GM19463 (cell line): ENCODE data around the gene BUB1B.

ENCODE experiments used
- ATAC-seq: cut with Tn5 transposase; IDR thresholded peaks from one replicate; pipeline ENCODE4 v1.9.1; 2021; ENCODE audit warnings: mild to moderate bottlenecking, moderate library complexity; ENCODE audit not compliant: unreplicated experiment

Gene BUB1B

GRCh38 chr15:40183636-40184463, 23.0 kb downstream of the BUB1B start:
- ATAC-seq = no peak

GRCh38 chr15:40190591-40190990, 29.7 kb downstream of the BUB1B start:
- ATAC-seq = no peak

- ATAC-seq = no peak
Observed at GRCh38 chr15:40192942-40193341, 32.1 kb downstream of the BUB1B start.

- no peak for ATAC-seq
Observed at GRCh38 chr15:40197434-40197833, 36.6 kb downstream of the BUB1B start.

- no peak for ATAC-seq
Observed at GRCh38 chr15:40198355-40199085, 37.7 kb downstream of the BUB1B start.

- ATAC-seq = no peak
Observed at GRCh38 chr15:40204100-40204499, 43.2 kb downstream of the BUB1B start.

GRCh38 chr15:40217166-40217824, 56.4 kb downstream of the BUB1B start:
- no peak for ATAC-seq

GRCh38 chr15:40219801-40220200, 58.9 kb downstream of the BUB1B start:
- no peak for ATAC-seq

GRCh38 chr15:40222131-40222530, 61.3 kb downstream of the BUB1B start:
- no peak for ATAC-seq

- ATAC-seq = no peak
Observed at GRCh38 chr15:40226736-40227135, 65.9 kb downstream of the BUB1B start.

- ATAC-seq = no peak
Observed at GRCh38 chr15:40229316-40229715, 68.4 kb downstream of the BUB1B start.

- ATAC-seq = no peak
Observed at GRCh38 chr15:40229956-40230355, 69.1 kb downstream of the BUB1B start.

GRCh38 chr15:40232625-40233070, 71.8 kb downstream of the BUB1B start:
- no peak for ATAC-seq

GRCh38 chr15:40233727-40234577, 73.1 kb downstream of the BUB1B start:
- ATAC-seq = no peak

- no peak for ATAC-seq
Observed at GRCh38 chr15:40234783-40235182, 73.9 kb downstream of the BUB1B start.

- no peak for ATAC-seq
Observed at GRCh38 chr15:40235201-40235885, 74.5 kb downstream of the BUB1B start.

- ATAC-seq = no peak
Observed at GRCh38 chr15:40238532-40239403, 77.9 kb downstream of the BUB1B start, which contains the start of gene PAK6. PAK6 (plus strand) TSS chr15:40239063; CDS start chr15:40264786, 25,723 bp downstream.

- ATAC-seq = no peak
Observed at GRCh38 chr15:40239404-40239692, 78.5 kb downstream of the BUB1B start.
